HG03196 (cell line): Measurements from ENCODE around the gene GRIN3A.
"Not testable (repeated sequence)": the region's sequence is repeated elsewhere in the genome, so short reads cannot be mapped to it uniquely, and the experiment has no call there.

ENCODE experiments used
- ATAC-seq: cut with Tn5 transposase; IDR thresholded peaks from one replicate; pipeline ENCODE4 v1.9.1; 2021; ENCODE audit not compliant: unreplicated experiment

GRIN3A gene

DNA sequence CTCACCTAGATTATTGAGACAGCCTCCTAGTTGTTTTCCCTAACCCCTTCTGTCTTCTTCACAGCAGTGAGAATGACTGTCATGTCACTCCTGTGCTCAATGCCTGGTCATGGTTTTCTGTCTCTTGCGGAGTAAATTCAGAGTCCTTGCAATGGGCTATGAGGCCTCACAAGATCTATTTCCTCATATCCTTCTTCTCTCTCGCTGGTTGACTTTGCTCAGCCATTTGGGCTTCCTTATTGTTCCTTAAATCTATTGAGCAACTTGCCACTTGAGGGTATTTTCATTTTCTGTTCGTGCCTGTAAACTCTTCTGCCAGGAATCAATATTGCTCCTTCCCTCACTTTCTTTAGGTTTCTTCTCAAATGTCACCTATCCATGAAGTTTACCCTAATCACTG lies 152.7 kb downstream of the GRIN3A start:
- no peak for ATAC-seq

DNA sequence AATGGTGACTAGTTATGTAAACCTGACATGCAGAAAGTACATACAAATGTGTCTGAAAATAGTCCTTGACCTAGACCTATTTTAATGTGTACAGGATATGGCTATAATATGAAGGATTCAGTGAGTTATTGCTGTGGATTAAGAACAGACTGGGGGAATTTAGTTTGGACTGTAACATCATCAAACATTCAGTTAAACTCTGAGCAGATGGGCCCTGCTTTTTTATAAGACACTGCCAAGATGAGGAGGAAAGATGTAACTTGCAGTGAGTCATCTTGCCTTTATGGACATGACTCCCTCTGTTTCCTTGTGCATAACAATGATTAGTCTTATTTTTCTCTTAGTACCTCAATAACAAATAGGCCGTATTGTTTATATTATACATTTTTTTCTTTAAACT lies 155.9 kb downstream of the GRIN3A start:
- no peak for ATAC-seq

DNA sequence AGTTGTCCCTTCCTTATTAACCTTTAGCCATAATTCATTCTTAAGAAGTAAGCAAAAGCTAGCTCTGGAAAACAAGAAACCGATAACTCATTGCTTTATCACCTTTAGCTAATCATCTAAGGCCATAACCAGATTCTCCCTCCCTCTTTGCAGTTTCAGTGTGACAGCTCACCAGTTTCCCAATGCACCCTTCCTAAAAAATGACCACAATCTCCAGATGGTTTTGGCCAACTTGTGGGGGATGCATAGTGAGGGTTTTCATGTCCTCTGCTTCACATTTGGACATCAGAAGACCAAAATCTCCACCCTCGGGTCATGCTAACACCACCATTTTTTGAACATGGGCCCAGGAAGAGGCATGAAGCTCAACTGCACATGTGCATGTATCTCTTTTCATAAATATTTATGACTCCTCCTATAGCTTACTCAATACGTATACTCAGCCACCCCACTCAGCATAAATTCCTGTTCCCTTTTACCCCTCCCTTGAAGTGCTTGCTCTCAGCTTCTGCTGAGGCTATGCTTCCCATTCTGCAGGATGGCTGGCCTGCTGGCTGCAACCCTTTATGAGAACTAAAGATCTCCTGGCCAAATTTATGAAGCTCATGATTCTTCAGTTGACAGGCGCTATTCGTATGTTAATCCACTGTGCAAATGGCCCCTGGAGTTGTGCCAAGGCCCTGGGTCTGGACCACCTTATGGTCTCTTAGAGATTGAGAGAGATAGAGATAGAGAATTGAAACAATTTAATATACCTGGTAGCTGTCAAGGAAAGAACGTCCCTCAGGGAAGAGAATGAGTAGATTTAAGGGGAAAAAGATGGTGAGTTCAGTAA lies 158.5 kb downstream of the GRIN3A start:
- ATAC-seq = no peak

DNA sequence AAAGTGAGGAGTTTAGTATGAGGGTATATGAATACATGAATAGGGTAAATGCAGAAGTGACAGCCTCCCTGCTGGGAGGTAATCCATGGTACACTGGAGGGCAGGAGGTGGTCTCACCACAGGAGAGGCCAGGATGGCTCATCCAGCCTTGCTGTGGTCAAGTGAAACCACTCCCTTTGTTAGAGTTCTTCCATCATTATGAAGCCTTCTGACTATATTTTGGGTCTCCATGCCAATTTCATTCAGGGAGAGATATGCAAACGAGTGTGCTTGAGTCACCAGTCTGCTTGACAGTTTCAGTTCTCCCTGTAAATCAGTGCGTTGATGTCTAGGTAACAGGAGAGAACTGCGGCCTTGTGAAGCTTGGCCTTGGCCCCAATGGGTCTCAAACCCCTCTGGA lies 160.1 kb downstream of the GRIN3A start:
- peak; percentile 56 for ATAC-seq

DNA sequence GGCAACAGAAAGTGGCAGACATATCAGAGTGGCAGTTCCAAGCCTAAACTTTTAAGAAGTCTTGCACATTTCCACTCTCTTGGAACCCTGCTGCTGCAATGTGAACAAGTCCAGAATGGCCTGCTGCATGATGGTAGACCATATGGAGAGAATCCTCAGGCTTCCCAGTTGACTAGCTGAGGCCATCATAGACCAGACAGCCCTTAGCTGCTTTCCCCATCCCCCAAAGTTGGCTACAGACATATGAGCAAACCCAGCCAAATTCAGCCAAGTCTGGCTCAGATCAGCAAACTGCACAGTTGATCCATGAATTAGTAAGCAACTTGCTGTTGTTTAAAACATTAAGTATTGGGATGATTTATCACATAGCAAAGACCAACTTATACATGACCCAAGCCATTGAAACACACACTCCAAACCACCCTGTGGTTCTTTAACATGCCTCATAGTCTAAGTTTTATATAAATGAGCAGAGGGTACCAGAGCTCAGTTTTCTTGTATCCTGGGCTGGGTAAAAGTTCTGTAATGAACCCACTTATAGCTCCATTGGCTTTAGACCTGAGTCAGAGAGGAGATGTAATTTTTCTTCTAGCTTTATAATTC lies 163.6 kb downstream of the GRIN3A start:
- no peak for ATAC-seq

DNA sequence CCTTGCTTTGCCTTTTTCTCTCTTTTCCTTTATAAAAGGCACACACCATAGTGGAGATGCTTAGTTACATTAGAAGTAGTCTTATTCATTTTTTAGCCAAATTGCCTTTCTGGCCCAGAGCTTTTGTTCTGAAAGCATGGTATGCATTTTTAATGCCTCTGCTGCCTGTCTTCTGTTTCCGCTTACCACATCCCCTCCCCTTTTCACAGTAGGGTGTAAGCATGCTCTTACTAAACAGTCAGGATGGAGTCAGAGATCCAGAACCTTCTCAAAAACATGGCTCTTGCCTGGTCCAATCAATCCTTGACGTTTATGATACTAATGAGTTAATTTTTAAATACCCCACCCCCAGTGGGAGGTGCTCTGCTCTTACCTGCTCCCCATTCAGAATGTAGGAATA lies 166.1 kb downstream of the GRIN3A start:
- ATAC-seq = no peak

DNA sequence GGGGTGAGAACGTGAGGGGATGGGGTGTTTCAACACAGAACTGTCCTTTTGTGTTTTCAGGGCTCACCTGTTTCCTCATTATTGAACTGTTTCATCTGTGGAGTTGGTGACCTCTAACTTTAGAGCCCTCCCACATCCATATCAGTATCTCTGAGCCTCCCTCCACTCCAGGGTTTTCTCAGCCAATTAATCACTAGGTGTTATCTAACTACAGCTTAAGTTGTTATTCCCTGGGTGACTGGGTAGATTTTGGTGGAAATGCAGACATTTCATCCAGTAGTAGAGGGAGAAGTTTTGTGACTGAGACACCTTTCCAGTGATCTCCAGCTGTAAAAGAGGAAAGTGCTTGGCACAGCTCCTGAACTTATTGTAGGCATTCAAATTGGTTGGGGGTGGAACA lies 167.3 kb downstream of the GRIN3A start:
- ATAC-seq = no peak

DNA sequence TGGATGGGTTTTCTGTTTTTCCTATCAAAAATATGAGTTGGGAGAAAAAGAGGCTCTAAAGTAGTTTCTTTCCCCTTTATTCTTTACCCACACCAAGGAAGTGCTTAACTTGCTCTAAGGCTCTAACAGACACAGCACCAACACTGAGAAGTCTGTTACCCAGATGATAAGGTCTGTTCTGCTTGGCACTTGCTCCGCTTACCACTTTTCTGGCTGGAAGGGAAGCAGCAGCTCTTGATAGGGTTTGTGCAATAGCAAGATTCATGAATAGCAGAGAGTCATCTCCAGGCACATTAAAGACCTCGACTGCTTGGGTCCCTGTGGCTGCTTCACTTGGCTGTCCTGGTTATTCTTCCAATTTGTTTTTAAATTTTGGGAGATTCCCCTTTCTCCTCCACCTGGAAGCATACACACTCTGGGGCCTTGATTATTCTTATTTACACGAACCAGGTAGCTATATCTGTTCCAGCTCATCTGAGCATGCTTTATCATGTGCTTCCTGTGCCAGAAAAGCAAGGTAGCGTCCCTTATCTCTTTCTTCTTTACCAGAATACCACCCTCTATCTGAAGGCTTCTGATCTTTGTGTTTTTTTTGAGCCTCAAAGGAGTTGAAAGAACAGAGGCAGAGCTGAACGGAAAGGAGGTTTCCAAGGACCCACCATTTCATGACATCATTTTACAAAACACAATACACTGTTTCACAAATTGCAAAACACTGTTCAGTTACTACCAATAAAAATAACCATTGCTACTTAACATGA lies 168.5 kb downstream of the GRIN3A start:
- ATAC-seq = no peak

GRCh38 chr9:101567725-101568350 lies 170.6 kb downstream of the GRIN3A start:
- ATAC-seq = no peak

GRCh38 chr9:101566904-101567724 lies 171.3 kb downstream of the GRIN3A start:
- no peak for ATAC-seq

DNA sequence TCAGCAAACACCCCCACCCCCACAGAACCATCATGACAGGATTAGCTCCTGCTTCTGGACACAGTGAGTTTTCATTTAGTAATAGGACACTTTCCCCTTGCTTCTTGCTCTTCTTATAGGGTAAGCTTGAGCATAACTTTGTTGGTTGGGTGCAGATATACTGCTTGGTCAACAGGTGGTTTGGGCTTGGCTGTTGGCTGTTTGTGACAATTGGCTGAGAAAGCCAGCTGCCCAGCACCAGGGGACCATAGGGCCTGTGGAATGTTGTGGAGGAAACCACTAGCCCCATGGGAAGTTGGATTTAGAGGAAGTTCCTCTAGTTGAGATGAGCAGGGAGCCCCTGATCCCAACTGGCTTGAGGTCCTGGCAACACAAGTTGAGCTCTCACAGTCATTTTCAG lies 174.2 kb downstream of the GRIN3A start:
- no peak for ATAC-seq

GRCh38 chr9:101562966-101563365 lies 175.5 kb downstream of the GRIN3A start:
- ATAC-seq = no peak

DNA sequence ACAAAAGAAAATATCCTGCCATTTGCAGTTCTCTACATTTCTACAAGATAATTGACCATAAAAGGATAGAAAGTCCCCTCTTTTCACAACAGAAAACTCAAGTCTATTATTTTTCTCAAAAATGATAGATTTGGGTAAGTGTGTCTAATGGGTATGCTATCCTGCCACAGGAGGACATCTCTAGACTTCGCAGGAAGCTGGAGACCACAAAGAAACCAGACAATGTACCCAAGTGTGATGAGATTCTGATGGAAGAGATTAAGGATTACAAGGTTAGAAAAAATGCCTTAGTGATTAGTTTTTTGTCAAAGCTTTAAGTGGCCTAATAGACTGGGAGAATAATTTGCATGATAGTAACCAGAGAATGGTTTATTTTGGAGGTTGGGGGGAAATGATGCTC lies 176.7 kb downstream of the GRIN3A start:
- no peak for ATAC-seq

- not testable (repeated sequence) for ATAC-seq
Observed at GRCh38 chr9:101549472-101550098, 188.9 kb downstream of the GRIN3A start.

DNA sequence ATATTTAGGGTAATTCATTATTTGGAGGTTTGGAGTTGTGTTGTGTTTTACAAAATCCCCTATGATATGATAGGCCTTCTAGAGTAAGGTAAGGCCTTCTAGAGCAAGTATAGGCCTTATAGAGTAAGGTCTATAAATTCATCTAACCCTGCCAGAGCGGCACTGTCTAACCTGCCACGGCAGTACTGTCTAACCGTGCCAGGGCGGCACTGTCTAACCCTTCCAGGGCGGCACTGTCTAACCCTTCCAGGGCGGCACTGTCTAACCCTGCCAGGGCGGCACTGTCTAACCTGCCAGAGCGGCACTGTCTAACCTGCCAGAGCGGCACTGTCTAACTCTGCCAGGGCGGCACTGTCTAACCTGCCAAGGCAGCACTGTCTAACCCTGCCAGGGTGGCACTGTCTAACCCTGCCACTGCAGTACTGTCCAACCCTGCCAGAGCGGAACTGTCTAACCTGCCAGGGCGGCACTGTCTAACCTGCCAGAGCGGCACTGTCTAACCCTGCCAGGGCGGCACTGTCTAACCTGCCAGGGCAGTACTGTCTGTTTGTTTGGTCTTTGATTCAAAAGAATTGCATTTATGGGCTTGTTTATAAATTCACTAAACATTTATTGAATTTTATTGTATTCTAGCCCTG lies 195.2 kb downstream of the GRIN3A start:
- ATAC-seq = no peak

GRCh38 chr9:101540069-101540468 lies 198.4 kb downstream of the GRIN3A start:
- no peak for ATAC-seq

- ATAC-seq = no peak
Observed at GRCh38 chr9:101536938-101537337, 201.5 kb downstream of the GRIN3A start.

GRCh38 chr9:101536351-101536750 lies 202.1 kb downstream of the GRIN3A start:
- no peak for ATAC-seq

- peak; percentile 99 for ATAC-seq
Observed at GRCh38 chr9:101533334-101534204, 204.9 kb downstream of the GRIN3A start, which contains the start of gene RNF20. Gene RNF20 (plus strand): TSS chr9:101533853. CDS start chr9:101535424, 1,571 bp downstream.
